Lung (tissue), 16 donors: Measurements from ENCODE around the gene PCDHB8. TPM values are rescaled to one million over a fixed set of nuclear protein-coding genes. Genes with fewer than 3 reads are reported as not detected.
"Not testable (repeated sequence)": the region's sequence is repeated elsewhere in the genome, so short reads cannot be mapped to it uniquely, and the experiment has no call there.

Experiments
- ATAC-seq: fragments of 200-7000 bp; cut with Tn5 transposase; one replicate; pipeline ENCODE4 v1.9.1; 2020; ENCODE audit warnings: moderate number of reproducible peaks; ENCODE audit not compliant: insufficient read depth, low FRiP score
- DNase-seq, 3 donors: peaks; one replicate each; pipeline ENCODE4 v3.0.0-alpha.2; 2013 to 2017
- H3K27ac ChIP-seq, 2 donors: one replicate each; pipeline ENCODE4 v1.5.1; 2013; ENCODE audit warnings: mild to moderate bottlenecking in 2 of 2, moderate library complexity in 2 of 2, control low read depth in 1 of 2, inconsistent platforms in 1 of 2, low read depth in 1 of 2, low read length in 1 of 2
- H3K27me3 ChIP-seq, 3 donors: one replicate each; pipeline ENCODE4 v1.5.1; 2013; ENCODE audit warnings: low read length in 2 of 3; ENCODE audit not compliant: control insufficient read depth in 3 of 3, insufficient read depth in 3 of 3
- H3K36me3 ChIP-seq, 4 donors: one replicate each; pipeline ENCODE4 v1.5.1; 2013; ENCODE audit warnings: low read length in 4 of 4, mild to moderate bottlenecking in 1 of 4, moderate library complexity in 1 of 4; ENCODE audit not compliant: control insufficient read depth in 4 of 4, insufficient read depth in 4 of 4
- H3K4me1 ChIP-seq, 5 donors: one replicate each; pipeline ENCODE4 v1.5.1; 2013; ENCODE audit warnings: low read length in 5 of 5, mild to moderate bottlenecking in 2 of 5, moderate library complexity in 1 of 5; ENCODE audit not compliant: control insufficient read depth in 5 of 5, insufficient read depth in 5 of 5
- H3K4me3 ChIP-seq: one replicate; pipeline ENCODE4 v1.5.1; 2013; ENCODE audit warnings: mild to moderate bottlenecking, control low read depth, moderate library complexity
- H3K9ac ChIP-seq, 2 donors: one replicate each; pipeline ENCODE4 v1.5.1; 2013; ENCODE audit warnings: low read length in 2 of 2, control low read depth in 1 of 2; ENCODE audit not compliant: insufficient read depth in 1 of 2
- H3K9me3 ChIP-seq, 4 donors: one replicate each; pipeline ENCODE4 v1.5.1; 2013; ENCODE audit warnings: low read length in 3 of 4, mild to moderate bottlenecking in 1 of 4, moderate library complexity in 1 of 4; ENCODE audit not compliant: control insufficient read depth in 4 of 4, insufficient read depth in 3 of 4
- WGBS, 2 donors: extraction: QIAGEN DNeasy Blood & Tissue Kit; methylation state at CpG; one replicate each; pipeline ENCODE4 v1.1.7; 2013; 5-methylcytosine and 5-hydroxymethylcytosine counted together
- long read RNA-seq, 5 donors: transcript quantifications; one replicate each; lab custom pipeline, GENCODE V29; 2026
- polyA plus RNA-seq, 2 donors: library from polyadenylated mRNA; stranded (reverse); fragments of 200-250 nt; gene quantifications; one replicate each; pipeline ENCODE4 v1.2.1, GENCODE V29; 2013
- total RNA-seq, 2 donors: library from RNA; depleted of rRNA in 1 of 2; stranded (reverse); fragments of >200 nt in 1 of 2; gene quantifications; one replicate each; pipeline ENCODE4 v1.2.1, GENCODE V29; 2014 to 2021
- TF ChIP-seq, protein P1 (sequence below): IDR thresholded peaks from 2 replicates; pipeline ENCODE4 v1.5.1; 2012; ENCODE audit warnings: mild to moderate bottlenecking; ENCODE audit errors: control extremely low read depth, extremely low read depth
- donor health status: control.
- donor health status: control.
- donor health status: Bipolar disorder and iron deficiency.
- donor health status: healthy.
- donor health status: DM: yes; HTN: yes; CAD: no.

PCDHB8 gene
- 1 to 10 TPM; 2.1 to 3.5 TPM for total RNA-seq
- under 1 TPM; 0.04 to 0.52 TPM for polyA plus RNA-seq
- long read RNA-seq, donor 1, partial matches to known transcripts = 0 of 2 reads
- long read RNA-seq, donor 1, other reads (novel, unspliced or antisense) = 0 of 2 reads
- long read RNA-seq, donor 2 = 0 reads
- long read RNA-seq, donor 3 = 0 reads
- long read RNA-seq, donor 4, partial matches to known transcripts = 0 of 1 reads
- long read RNA-seq, donor 4, other reads (novel, unspliced or antisense) = 0 of 1 reads
- long read RNA-seq, donor 5 = 0 reads

DNA sequence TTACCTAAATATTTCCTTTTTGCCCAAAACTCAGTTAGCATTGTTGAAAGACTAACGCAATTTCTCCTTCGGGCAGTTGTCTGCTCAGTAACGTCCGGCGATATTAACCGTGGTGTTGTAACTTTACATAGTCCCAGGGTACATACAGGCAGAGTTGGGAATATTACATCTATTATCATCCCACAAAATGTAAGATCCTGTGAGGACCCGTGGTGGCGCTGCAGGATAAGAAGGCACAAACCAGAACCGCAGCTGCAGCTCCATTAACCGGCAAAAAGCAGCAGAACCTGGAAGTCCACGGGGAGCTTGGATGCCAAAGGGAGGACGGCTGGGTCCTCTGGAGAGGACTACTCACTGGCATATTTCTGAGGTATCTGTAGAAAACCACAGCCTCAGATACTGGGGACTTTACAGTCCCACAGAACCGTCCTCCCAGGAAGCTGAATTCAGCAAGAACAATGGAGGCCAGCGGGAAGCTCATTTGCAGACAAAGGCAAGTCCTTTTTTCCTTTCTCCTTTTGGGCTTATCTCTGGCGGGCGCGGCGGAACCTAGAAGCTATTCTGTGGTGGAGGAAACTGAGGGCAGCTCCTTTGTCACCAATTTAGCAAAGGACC, at the start of gene PCDHB8:
Gene PCDHB8, plus strand, starts transcription at position 214 of the 615 bp plus-strand sequence. Its CDS starts 245 bp downstream, at position 459.
- H3K9me3 ChIP-seq = peaks cover 4 to 44% (median 29%) of the 10 kb centered on the region in 4 donors
- peak in 1 of 3 donors; percentile 31 for DNase-seq
- not testable (repeated sequence) for H3K36me3 ChIP-seq, ATAC-seq, H3K4me3 ChIP-seq, H3K9ac ChIP-seq, H3K4me1 ChIP-seq, H3K27ac ChIP-seq, H3K27me3 ChIP-seq
- 26 to 32% methylated on average over 14 to 15 of the region's 18 CpGs for WGBS, 2 donors

DNA sequence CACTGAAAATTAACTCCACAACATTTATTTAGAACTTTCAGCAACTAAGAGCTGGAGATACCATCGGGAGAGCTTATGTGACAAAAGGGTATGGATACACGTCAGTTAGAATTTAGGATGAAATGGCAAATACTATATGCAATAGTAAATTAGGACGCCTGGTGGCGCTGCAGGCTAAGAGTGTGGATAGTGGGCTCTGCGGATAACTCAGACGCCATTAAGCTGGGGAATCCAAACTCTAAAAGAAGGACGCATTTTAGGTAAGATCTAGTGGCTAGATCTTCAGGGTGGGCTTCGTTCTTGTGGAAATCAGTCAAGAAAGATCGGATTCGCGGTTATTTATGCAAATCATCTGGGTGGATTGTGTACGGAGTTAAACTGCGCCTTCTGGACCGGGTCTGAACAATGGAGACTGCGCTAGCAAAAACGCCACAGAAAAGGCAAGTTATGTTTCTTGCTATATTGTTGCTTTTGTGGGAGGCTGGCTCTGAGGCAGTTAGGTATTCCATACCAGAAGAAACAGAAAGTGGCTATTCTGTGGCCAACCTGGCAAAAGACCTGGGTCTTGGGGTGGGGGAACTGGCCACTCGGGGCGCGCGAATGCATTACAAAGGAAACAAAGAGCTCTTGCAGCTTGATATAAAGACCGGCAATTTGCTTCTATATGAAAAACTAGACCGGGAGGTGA, 42.4 kb upstream of the PCDHB8 start, which contains the start of gene PCDHB5:
Gene PCDHB5, plus strand, starts transcription at position 177 of the 688 bp plus-strand sequence. Its CDS starts 229 bp downstream, at position 406.
- Histone ChIP-seq H3K4me1 (no peaks in the 10 kb centered on the region), H3K27me3 (no peaks in the 10 kb centered on the region), H3K9me3 (peaks cover 5 to 27% (median 12%) of the 10 kb centered on the region in 4 donors), H3K9ac (peak within 1 kb of the TSS in 1 of 2 donors; percentile 72), H3K27ac (no peak within 1 kb of the TSS), H3K36me3 (no peaks in the 10 kb centered on the region), H3K4me3 (peak within 1 kb of the TSS; percentile 35)
- 15 to 20% methylated on average over 22 of the region's 22 CpGs for WGBS, 2 donors
- ATAC-seq = no peak
- TF ChIP-seq, protein P1, sequence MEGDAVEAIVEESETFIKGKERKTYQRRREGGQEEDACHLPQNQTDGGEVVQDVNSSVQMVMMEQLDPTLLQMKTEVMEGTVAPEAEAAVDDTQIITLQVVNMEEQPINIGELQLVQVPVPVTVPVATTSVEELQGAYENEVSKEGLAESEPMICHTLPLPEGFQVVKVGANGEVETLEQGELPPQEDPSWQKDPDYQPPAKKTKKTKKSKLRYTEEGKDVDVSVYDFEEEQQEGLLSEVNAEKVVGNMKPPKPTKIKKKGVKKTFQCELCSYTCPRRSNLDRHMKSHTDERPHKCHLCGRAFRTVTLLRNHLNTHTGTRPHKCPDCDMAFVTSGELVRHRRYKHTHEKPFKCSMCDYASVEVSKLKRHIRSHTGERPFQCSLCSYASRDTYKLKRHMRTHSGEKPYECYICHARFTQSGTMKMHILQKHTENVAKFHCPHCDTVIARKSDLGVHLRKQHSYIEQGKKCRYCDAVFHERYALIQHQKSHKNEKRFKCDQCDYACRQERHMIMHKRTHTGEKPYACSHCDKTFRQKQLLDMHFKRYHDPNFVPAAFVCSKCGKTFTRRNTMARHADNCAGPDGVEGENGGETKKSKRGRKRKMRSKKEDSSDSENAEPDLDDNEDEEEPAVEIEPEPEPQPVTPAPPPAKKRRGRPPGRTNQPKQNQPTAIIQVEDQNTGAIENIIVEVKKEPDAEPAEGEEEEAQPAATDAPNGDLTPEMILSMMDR = no peak
- peak; percentile 57 to 76 (median 60) for DNase-seq

DNA sequence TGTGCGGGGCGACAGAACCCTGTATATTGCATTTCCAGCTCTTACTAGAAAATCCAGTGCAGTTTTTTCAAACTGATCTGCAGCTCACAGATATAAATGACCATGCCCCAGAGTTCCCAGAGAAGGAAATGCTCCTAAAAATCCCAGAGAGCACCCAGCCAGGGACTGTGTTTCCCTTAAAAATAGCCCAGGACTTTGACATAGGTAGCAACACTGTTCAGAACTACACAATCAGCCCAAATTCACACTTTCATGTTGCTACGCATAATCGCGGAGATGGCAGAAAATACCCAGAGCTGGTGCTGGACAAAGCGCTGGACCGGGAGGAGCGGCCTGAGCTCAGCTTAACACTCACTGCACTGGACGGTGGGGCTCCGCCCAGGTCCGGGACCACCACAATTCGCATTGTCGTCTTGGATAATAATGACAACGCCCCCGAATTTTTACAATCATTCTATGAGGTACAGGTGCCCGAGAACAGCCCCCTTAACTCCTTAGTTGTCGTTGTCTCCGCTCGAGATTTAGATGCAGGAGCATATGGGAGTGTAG, 41.8 kb upstream of the PCDHB8 start:
- Histone ChIP-seq H3K27ac (no peak overlapping the region), H3K4me1 (no peaks in the 10 kb centered on the region), H3K9ac (peak overlapping the region in 1 of 2 donors; percentile 42), H3K27me3 (no peaks in the 10 kb centered on the region), H3K9me3 (peaks cover 5 to 26% (median 12%) of the 10 kb centered on the region in 4 donors), H3K36me3 (no peaks in the 10 kb centered on the region), H3K4me3 (no peak overlapping the region)
- TF ChIP-seq, protein P1 = no peak
- DNase-seq (peak in 1 of 3 donors; percentile 19), ATAC-seq (no peak)
- WGBS, 2 donors = 40 to 44% methylated on average over 19 of the region's 19 CpGs

GRCh38 chr5:141137346-141137745, 40.2 kb upstream of the PCDHB8 start:
- not testable (repeated sequence) for H3K4me3 ChIP-seq, H3K27me3 ChIP-seq, H3K27ac ChIP-seq, H3K4me1 ChIP-seq, H3K36me3 ChIP-seq, DNase-seq, ATAC-seq, H3K9ac ChIP-seq
- WGBS, 2 donors = 43 to 46% methylated on average over 30 to 34 of the region's 34 CpGs
- H3K9me3 ChIP-seq = peaks cover 5 to 26% (median 12%) of the 10 kb centered on the region in 4 donors
